MM.1S (cell line): ENCODE measurements around the gene DAD1.

Experiments
- EZH2 ChIP-seq: fragments of 300-600 bp; sonication (generic); optimal IDR thresholded peaks from 2 replicates; pipeline ENCODE3; 2017; ENCODE audit warnings: low read depth, mild to moderate bottlenecking, antibody characterized with exemption, low read length, mixed read lengths
- TF ChIP-seq, protein P1 (sequence below): fragments of 300-600 bp; sonication (generic); IDR thresholded peaks from 2 replicates; pipeline ENCODE4 v1.5.1; 2016; ENCODE audit warnings: antibody characterized with exemption, low read length, mixed read lengths

DNA sequence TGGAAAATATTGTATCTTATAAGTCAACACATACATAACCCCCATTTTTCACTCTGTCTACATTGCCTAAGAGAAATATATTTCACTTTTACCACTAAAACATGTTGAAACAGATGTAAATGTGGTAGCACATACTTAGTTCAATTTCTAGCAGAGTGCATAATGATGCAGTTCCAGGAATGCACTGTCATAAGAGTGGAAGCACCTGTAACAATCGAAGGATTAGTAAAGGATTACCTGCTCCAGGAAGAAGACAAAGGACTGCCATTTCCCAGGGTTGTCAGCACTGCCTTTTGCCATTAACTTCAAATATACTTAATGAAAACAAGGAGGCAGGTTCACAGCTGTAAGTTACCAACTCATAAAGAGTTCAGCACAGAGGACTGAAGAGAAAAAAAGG is 24.6 kb downstream of the DAD1 start:
- TF ChIP-seq, protein P1, sequence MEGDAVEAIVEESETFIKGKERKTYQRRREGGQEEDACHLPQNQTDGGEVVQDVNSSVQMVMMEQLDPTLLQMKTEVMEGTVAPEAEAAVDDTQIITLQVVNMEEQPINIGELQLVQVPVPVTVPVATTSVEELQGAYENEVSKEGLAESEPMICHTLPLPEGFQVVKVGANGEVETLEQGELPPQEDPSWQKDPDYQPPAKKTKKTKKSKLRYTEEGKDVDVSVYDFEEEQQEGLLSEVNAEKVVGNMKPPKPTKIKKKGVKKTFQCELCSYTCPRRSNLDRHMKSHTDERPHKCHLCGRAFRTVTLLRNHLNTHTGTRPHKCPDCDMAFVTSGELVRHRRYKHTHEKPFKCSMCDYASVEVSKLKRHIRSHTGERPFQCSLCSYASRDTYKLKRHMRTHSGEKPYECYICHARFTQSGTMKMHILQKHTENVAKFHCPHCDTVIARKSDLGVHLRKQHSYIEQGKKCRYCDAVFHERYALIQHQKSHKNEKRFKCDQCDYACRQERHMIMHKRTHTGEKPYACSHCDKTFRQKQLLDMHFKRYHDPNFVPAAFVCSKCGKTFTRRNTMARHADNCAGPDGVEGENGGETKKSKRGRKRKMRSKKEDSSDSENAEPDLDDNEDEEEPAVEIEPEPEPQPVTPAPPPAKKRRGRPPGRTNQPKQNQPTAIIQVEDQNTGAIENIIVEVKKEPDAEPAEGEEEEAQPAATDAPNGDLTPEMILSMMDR = no peak
- TF ChIP-seq EZH2 = no peak
